Fibroblast of peridontal ligament (primary cell): Measurements from ENCODE around the gene R3HCC1L.

ENCODE experiments used
- DNase-seq: peaks from one replicate; pipeline ENCODE4 v3.0.0-alpha.2; 2010; ENCODE audit errors: extremely low read depth

R3HCC1L gene

DNA sequence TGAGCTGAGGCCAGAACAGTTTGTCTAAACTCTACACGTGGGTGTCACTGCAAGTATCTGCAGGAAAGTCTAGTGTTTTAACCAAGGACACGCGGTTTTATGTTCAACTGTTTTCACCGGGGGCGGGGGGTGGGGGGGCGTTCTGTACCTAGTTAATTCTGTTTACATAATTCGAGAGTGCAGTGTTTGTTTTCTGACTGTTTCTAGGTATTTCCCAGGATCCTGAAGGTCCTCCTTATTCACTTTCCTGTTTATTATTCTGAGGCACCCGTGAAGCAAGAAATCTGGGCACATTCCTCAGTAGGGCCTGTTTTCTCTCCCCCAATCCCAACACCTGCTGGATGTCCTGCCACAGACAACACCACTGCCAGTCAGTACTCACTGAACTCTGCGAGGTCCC lies 125.9 kb downstream of the R3HCC1L start:
- no peak for DNase-seq

GRCh38 chr10:98260752-98261151 lies 126.3 kb downstream of the R3HCC1L start:
- DNase-seq: no peak

GRCh38 chr10:98261436-98262277 lies 127.2 kb downstream of the R3HCC1L start:
- DNase-seq: no peak

GRCh38 chr10:98262571-98262970 lies 128.1 kb downstream of the R3HCC1L start:
- peak; percentile 33 for DNase-seq

DNA sequence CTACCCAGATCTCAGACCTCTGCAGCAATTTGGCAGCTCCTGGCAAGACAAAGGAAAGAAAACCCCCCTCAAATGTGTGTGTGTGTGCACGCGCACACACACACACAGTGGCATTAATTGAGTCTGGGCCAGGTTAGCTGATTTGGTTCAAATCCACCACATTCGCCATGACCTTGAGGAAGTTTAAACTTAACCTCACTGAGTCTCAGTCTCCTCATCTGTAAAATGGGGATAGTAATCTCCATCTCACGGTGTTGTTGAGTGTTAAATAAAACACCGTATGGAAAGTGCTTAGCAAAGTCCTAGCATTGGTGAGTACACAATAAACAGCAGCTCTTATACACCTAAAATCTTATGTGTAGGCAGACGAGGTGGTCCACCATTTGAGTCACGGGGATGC lies 128.6 kb downstream of the R3HCC1L start:
- DNase-seq: no peak

DNA sequence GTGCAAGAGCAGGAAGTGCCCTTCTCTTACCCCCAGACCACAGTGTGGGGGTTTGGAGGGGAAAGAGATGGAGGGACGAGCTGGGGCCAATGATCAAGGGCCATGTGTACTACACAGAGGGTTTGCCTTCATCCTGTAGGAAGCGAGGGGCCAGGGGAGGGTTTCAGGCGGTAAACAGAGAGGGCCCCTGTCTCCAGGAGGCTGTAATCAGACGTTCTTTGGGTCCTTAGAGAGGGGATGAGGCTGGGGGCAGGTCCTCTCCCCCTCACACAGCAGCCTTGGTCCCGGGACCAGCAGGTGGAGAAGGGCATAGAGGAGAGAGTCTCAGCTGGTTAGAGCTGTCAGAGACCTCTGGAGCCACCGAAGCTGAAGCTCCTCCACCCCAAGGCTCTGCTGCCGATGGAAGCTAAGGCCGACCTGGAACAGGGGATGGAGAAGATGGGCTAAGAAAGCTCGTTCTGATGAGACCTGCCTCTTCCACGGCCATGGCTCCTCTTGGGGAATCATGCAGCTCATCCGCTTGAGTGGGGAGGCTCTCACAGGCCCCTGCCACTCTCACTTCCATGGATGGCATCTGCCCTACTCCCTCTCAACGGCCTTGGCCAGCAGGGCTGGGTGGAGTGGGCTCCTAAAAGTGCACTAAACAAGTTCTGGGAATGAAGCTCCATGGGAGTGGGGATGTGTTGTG lies 130.1 kb downstream of the R3HCC1L start:
- DNase-seq: no peak

GRCh38 chr10:98265403-98266378 lies 131.2 kb downstream of the R3HCC1L start:
- DNase-seq: no peak

DNA sequence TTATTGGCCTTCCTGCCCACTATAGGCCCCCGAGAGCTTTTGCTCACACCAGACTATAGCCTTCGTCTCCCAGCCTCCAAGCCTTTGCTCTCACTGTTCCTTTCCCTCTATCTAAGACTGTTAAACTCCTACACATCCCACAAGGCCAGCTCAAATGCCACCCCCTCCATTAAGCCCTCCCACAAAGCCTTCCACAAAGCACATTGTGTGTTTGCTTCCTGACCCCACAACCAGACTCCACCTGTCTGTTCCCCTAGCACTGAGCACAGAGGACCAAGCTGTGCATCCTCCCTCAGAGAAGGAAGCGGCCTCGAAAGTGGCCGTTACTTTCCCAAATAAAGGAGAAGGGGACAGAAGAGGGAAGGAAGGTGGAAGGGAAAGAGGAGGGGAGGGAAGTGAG lies 132.2 kb downstream of the R3HCC1L start:
- DNase-seq: no peak

DNA sequence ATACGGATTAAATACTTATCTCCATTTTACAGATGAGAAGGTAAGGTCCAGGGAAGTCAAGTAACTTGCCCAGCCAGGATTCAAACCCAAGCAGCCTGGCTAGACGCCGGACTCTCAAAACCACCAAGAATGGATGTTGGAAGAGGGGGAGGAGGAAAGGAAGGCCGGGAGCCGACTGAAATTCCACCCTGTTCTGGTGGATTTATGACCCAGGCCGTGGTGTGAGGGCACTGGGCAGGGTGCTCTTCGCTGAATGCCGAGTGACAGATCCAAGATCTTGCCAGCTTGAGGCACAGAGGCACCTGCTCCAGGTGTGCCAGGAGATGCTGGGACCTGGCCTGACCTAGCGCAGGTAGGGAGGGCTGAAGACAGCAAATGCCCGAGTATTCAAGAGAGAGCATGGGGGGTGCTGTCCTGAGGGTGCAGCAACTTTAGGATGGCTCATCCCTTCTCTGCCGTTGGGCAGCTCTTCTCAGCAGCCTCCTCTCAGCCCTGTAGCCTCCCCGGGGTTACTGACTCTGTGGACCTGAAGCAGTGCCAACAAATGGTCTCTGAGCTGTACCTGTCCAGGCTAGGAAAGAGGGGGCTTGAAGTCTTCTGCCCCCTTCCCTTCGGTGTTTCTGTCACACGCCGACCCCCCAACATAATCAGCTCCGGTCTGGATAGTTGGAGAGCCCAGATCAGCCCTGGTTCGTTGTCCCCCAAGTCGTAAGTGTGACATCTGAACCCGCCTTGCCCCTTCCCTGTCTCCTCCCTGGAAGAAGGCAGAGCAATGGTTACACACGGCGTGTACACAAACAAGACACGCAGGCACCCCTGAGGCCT lies 132.8 kb downstream of the R3HCC1L start:
- no peak for DNase-seq

DNA sequence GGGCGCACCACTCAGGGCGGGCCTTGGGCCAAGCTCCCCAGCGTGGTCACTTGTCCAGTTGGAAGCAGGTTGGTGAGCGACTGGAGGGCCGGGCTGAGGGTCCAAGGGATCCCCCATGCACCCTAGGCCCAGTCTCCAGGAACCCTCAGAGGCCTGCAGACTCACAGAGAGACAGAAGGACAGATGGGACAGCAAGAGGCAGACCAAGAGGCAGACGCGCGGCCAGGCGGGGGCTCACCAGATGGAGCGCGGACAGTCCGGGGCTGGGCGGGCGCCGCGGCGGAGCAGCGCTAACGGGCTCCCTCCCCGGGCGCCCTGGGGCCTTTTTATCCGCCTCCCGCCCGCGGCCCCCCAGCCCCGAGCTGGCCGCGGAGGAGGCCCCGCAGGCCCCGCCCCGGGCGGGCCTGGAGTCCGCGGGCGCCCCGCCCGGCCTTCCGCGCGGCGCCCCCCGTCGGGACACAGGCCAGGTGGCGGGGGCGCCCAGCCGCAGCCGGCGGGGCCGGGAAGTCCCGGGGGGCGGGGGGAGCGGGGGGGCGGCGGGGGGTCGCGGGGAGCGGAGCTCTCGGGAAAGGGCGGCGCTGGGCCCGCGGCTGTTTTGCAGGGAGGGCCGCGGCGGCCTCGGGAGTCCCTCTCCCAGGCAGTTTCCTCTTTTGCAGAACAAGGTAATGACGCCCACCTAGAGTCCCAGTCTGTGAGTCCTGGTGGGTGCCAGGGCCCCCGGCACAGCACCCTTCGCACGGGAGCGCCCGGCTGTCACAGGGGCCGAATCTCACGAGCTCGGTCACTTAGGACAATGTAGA lies 133.6 kb downstream of the R3HCC1L start, which contains the start of gene LOXL4:
TSS of gene LOXL4 (minus strand) at position 301 of the 800 bp plus-strand sequence. CDS start 5,175 bp downstream, outside the sequence.
- DNase-seq: peak; percentile 23

GRCh38 chr10:98268694-98269431 lies 134.4 kb downstream of the R3HCC1L start:
- DNase-seq: no peak

DNA sequence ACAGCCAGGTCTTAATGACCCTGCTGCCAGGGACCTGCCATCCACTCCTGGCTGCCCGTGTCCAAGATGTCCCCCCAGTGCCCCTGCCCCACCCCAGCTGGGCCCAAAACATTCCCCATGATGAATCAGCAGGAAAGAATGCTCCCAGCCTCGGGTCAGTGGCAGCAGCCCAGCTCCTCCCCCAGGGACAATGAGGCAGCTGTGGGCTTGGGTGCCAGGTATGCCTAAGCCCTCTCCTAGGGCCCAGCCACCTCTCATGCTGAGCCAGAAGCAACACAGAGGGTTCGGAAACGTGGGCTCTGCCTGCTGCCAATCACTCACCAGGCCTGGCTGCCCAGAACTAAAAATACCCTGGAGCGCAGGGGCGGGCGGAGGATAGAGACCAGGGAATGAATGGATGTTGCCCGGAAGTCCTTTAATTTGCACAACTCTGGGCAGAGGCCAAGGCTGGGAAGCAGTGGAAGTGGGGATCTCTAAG lies 135.0 kb downstream of the R3HCC1L start:
- DNase-seq: peak; percentile 81

DNA sequence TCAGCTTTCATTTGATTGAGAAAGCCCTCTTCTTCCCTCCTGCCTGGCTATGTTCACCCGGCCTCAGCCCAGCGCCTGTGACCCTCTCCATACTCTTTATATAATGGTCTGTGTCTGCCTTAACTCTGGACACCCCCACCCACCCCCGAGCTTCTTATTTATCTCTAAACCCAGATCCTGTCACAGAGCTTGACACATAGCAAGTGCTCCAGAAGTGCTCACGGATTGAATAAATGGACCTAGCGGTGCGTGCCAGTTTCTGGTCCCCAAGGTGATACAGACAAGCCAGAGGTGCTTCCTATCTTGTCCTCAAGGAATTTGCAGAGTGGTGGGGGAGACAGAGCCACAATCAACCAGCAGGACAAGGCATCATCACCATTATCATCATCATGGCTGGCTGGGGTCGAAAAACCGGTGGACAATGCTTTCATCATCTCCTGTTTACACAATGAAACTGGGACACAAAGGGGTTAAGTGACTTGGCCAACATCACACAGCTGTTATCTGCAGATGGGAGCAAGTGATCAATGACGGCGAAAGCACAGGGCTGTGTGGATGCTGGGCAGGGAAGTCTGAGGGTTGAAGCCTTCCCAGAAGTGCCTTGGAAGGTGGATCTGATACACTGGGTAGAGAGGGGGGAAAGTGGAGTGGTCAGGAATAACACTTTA lies 135.8 kb downstream of the R3HCC1L start:
- DNase-seq: no peak

- DNase-seq: no peak
Observed at GRCh38 chr10:98270786-98271185, 136.3 kb downstream of the R3HCC1L start.

GRCh38 chr10:98272245-98272644 lies 137.8 kb downstream of the R3HCC1L start:
- no peak for DNase-seq

DNA sequence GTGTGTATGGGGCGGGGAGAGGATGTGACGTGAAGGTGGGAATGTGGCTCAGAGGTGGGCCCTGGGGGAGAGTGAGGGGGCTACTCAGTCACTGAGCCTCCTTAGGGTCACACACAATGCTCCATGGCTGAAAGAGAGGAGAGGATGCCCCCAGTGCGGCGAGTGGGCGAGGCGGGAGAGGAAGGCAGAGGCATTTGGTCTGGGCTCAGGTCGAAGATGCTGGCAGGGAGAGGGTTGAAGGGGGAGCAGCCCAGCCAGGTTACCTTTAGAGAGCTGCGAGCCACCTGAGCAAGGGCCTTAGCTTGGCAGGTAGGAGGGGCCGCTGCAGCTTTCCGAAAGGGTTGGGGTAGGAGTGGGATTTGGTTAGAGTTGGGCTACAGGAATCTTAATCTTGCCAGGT lies 138.2 kb downstream of the R3HCC1L start:
- no peak for DNase-seq

DNA sequence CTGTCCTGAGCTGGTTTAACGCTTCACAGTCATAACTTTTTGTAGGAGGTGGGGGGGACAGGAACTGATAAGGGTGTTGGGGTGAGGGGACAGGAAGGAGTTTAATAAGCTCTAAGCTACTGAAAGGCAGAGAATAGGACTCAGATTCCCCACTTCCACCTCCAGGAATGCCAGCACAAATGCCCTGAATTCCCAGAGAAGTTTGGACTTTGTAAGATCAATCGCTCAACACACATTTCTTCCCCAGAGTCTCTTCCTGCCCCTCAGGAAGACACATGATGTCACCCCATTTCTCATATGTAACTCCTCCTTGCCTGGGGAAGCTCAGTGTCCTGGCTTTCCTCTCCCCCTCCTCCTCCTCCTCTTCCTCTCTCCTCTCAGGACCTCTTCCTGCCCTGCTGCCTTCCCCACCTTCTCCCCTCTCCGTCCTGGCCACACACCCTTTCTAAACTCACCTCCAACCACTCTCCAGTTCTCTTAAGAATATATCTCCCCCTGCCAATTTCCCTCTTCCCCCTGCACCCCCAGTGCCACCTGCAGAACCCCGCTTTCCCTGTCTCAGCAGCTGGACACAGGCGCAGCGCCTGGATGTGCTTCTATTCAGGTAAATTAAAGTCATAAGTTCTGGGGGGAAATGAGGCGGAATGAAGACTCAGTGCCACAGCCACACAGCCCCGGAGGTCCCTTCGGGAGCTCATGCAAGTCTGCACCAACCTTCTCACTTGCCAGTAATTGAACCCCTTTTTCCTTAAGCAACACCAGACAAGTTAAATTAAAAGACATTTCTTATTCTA lies 138.8 kb downstream of the R3HCC1L start:
- no peak for DNase-seq

DNA sequence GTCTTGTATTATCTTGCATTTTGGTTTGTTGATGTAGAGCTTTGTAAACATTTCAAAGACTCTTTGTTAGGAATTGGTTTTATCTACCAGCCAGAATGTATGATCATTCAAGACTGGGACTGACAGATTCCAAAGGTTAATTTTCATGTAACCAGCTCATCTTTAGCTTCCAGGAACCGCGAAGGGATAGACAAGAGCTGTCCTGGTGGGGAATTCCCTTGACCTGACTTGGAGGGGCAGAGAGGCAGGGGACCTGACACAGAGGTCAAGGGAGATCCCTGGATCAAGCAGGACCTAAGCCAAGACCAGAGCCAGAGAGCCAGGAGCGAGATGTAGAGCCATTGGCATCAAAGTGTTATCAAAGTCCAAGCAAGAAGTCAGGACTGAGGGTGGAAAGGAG lies 140.1 kb downstream of the R3HCC1L start:
- no peak for DNase-seq
